Measurements from ENCODE around the gene BLTP1. TPM values are rescaled to one million over a fixed set of nuclear protein-coding genes. Genes with fewer than 3 reads are reported as not detected.

Gene BLTP1
- total and polyA plus RNA-seq, 2 donors from 2014 or later: 14.2 to 74.2 TPM

GRCh38 chr4:122131562-122132157 lies 20.5 kb upstream of the BLTP1 start:
- H3K9me3 ChIP-seq (ENCODE audit: control insufficient read depth in 2 of 3, insufficient read depth in 1 of 3, low read length in 3 of 3): no peaks in the 10 kb centered on the region
- intact Hi-C loops (cut with DNase I): no loop called here
- H3K27me3 ChIP-seq (ENCODE audit: control insufficient read depth, insufficient read depth, low read length): no peaks in the 10 kb centered on the region
- FAIRE-seq (no peak), DNase-seq (no peak)
- no peaks in the 10 kb centered on the region for H3K4me1 ChIP-seq (ENCODE audit: control insufficient read depth in 2 of 3, insufficient read depth in 2 of 3, low read depth in 1 of 3, low read length in 3 of 3)
- no peak overlapping the region for H3K9ac ChIP-seq (ENCODE audit: low read length in 3 of 3)
- H3K27ac ChIP-seq (ENCODE audit: low read depth in 2 of 2, low read length in 2 of 2): no peak overlapping the region
- H3K4me3 ChIP-seq (ENCODE audit: low read length in 3 of 3): no peak overlapping the region
- H3K36me3 ChIP-seq (ENCODE audit: control insufficient read depth in 2 of 3, insufficient read depth in 3 of 3, low read length in 3 of 3): no peaks in the 10 kb centered on the region
- TF ChIP-seq, protein P1, sequence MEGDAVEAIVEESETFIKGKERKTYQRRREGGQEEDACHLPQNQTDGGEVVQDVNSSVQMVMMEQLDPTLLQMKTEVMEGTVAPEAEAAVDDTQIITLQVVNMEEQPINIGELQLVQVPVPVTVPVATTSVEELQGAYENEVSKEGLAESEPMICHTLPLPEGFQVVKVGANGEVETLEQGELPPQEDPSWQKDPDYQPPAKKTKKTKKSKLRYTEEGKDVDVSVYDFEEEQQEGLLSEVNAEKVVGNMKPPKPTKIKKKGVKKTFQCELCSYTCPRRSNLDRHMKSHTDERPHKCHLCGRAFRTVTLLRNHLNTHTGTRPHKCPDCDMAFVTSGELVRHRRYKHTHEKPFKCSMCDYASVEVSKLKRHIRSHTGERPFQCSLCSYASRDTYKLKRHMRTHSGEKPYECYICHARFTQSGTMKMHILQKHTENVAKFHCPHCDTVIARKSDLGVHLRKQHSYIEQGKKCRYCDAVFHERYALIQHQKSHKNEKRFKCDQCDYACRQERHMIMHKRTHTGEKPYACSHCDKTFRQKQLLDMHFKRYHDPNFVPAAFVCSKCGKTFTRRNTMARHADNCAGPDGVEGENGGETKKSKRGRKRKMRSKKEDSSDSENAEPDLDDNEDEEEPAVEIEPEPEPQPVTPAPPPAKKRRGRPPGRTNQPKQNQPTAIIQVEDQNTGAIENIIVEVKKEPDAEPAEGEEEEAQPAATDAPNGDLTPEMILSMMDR (IDR thresholded peaks at IDR 0.05; ENCODE audit: borderline replicate concordance, extremely low read depth, insufficient read depth): no peak

GRCh38 chr4:122132891-122133290 lies 19.2 kb upstream of the BLTP1 start:
- Histone ChIP-seq H3K9me3 (ENCODE audit: control insufficient read depth in 2 of 3, insufficient read depth in 1 of 3, low read length in 3 of 3) (no peaks in the 10 kb centered on the region), H3K9ac (ENCODE audit: low read length in 3 of 3) (no peak overlapping the region), H3K27me3 (ENCODE audit: control insufficient read depth, insufficient read depth, low read length) (no peaks in the 10 kb centered on the region), H3K27ac (ENCODE audit: low read depth in 2 of 2, low read length in 2 of 2) (no peak overlapping the region), H3K4me1 (ENCODE audit: control insufficient read depth in 2 of 3, insufficient read depth in 2 of 3, low read depth in 1 of 3, low read length in 3 of 3) (no peaks in the 10 kb centered on the region), H3K4me3 (ENCODE audit: low read length in 3 of 3) (no peak overlapping the region), H3K36me3 (ENCODE audit: control insufficient read depth in 2 of 3, insufficient read depth in 3 of 3, low read length in 3 of 3) (no peaks in the 10 kb centered on the region)
- TF ChIP-seq, protein P1 (IDR thresholded peaks at IDR 0.05; ENCODE audit: borderline replicate concordance, extremely low read depth, insufficient read depth): no peak
- DNase-seq (no peak), FAIRE-seq (no peak)
- intact Hi-C loops (cut with DNase I): no loop called here

DNA sequence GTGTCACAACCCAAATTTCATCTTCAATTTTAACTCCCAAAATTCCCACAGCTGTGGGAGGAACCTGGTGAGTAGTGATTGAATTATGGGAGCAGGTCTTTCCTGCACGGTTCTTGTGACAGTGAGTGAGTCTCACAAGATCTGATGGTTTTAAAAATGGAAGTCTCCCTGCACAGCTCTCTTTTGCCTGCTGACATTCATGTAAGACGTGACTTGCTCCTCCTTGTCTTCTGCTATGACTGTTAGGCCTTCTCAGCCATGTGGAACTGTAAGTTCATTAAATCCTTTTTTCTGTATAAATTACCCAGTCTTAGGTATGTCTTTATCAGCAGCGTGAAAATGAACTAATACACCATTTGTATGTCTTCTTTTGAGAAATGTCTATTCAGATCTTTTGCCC lies 13.0 kb upstream of the BLTP1 start:
- Histone ChIP-seq H3K9ac (ENCODE audit: low read length in 3 of 3) (no peak overlapping the region), H3K9me3 (ENCODE audit: control insufficient read depth in 2 of 3, insufficient read depth in 1 of 3, low read length in 3 of 3) (no peaks in the 10 kb centered on the region), H3K4me3 (ENCODE audit: low read length in 3 of 3) (no peak overlapping the region), H3K36me3 (ENCODE audit: control insufficient read depth in 2 of 3, insufficient read depth in 3 of 3, low read length in 3 of 3) (no peaks in the 10 kb centered on the region), H3K27me3 (ENCODE audit: control insufficient read depth, insufficient read depth, low read length) (no peaks in the 10 kb centered on the region), H3K4me1 (ENCODE audit: control insufficient read depth in 2 of 3, insufficient read depth in 2 of 3, low read depth in 1 of 3, low read length in 3 of 3) (no peaks in the 10 kb centered on the region), H3K27ac (ENCODE audit: low read depth in 2 of 2, low read length in 2 of 2) (no peak overlapping the region)
- no peak for FAIRE-seq
- DNase-seq: no peak
- intact Hi-C loops (cut with DNase I): no loop called here
- TF ChIP-seq, protein P1 (IDR thresholded peaks at IDR 0.05; ENCODE audit: borderline replicate concordance, extremely low read depth, insufficient read depth): no peak

DNA sequence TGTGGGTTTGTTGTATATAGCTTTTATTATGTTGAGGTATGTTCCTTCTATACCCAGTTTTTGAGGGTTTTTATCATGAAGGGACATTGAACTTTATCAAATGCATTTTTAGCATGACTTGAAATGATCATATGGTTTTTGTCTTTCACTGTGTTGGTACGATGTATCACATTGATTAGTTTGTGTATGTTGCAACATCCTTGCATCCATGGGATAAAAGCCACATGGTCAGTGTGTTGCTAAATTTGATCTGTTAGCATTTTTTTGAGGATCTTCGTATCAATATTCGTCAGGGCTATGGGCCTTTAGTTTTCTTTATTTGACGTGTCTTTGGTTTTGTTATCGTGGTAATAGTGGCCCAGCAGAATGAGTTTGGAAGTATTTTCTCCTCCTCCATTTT lies 11.3 kb upstream of the BLTP1 start:
- no peak for DNase-seq
- intact Hi-C loops (cut with DNase I): no loop called here
- no peak for FAIRE-seq
- Histone ChIP-seq H3K9me3 (ENCODE audit: control insufficient read depth in 2 of 3, insufficient read depth in 1 of 3, low read length in 3 of 3) (no peaks in the 10 kb centered on the region), H3K9ac (ENCODE audit: low read length in 3 of 3) (no peak overlapping the region), H3K36me3 (ENCODE audit: control insufficient read depth in 2 of 3, insufficient read depth in 3 of 3, low read length in 3 of 3) (no peaks in the 10 kb centered on the region), H3K27me3 (ENCODE audit: control insufficient read depth, insufficient read depth, low read length) (no peaks in the 10 kb centered on the region), H3K4me1 (ENCODE audit: control insufficient read depth in 2 of 3, insufficient read depth in 2 of 3, low read depth in 1 of 3, low read length in 3 of 3) (no peaks in the 10 kb centered on the region), H3K27ac (ENCODE audit: low read depth in 2 of 2, low read length in 2 of 2) (no peak overlapping the region), H3K4me3 (ENCODE audit: low read length in 3 of 3) (no peak overlapping the region)
- TF ChIP-seq, protein P1 (IDR thresholded peaks at IDR 0.05; ENCODE audit: borderline replicate concordance, extremely low read depth, insufficient read depth): no peak
